ENCODE data around the gene TOMT.
"Not testable (repeated sequence)": the region's sequence is repeated elsewhere in the genome, so short reads cannot be mapped to it uniquely, and the experiment has no call there.

- not testable (repeated sequence) for TF ChIP-seq POLR2AphosphoS5 (IDR thresholded peaks at IDR 0.05; ENCODE audit: low read depth); CTCF (IDR thresholded peaks at IDR 0.05; ENCODE audit: insufficient read depth, low read length); GABPA (IDR thresholded peaks at IDR 0.05; ENCODE audit: low read depth); REST (IDR thresholded peaks at IDR 0.05; ENCODE audit: insufficient replicate concordance, low read depth); SPI1 (IDR thresholded peaks at IDR 0.05; ENCODE audit: borderline replicate concordance, low read depth)
These were observed 36.4 kb downstream of the TOMT start for GRCh38 chr11:72142086-72142485.
